Activated CD4-positive, alpha-beta T cell treated with anti-CD3 and anti-CD28 coated beads for 36 hours (primary cell): ENCODE data around the gene C11orf87. TPM values are rescaled to one million over a fixed set of nuclear protein-coding genes. Genes with fewer than 3 reads are reported as not detected.

Source experiments
- ATAC-seq: fragments of 200-7000 bp; cut with Tn5 transposase; one replicate; pipeline ENCODE4 v1.10.0; 2021; ENCODE audit warnings: mild to moderate bottlenecking, moderate library complexity
- CTCF ChIA-PET: fragments of 350-600 bp; sonication (Branson Sonifier 250); formaldehyde crosslinking; loops from one replicate; lab custom pipeline; 2021; ENCODE audit warnings: antibody characterized with exemption; lab: Charles Lee
- POLR2A ChIA-PET: fragments of 350-600 bp; sonication (Branson Sonifier 250); formaldehyde crosslinking; loops from one replicate; lab custom pipeline; 2021; ENCODE audit warnings: antibody characterized with exemption, inconsistent platforms; lab: Charles Lee
- DNase-seq: peaks from one replicate; pipeline ENCODE4 v3.0.0-alpha.2; 2020
- H3K27ac Mint-ChIP-seq: one replicate; pipeline ENCODE4 v1.8.0; 2021; ENCODE audit warnings: mixed read lengths
- H3K27me3 Mint-ChIP-seq: one replicate; pipeline ENCODE4 v1.8.0; 2021; ENCODE audit warnings: mixed read lengths
- H3K36me3 Mint-ChIP-seq: one replicate; pipeline ENCODE4 v1.8.0; 2021; ENCODE audit warnings: low read depth, mixed read lengths
- H3K4me1 Mint-ChIP-seq: one replicate; pipeline ENCODE4 v1.8.0; 2021; ENCODE audit warnings: mixed read lengths
- H3K4me3 Mint-ChIP-seq: one replicate; pipeline ENCODE4 v1.8.0; 2021; ENCODE audit warnings: mild to moderate bottlenecking, moderate library complexity, mixed read lengths
- H3K9me3 Mint-ChIP-seq: one replicate; pipeline ENCODE4 v1.8.0; 2021; ENCODE audit warnings: low read depth, mixed read lengths
- intact Hi-C, 2 experiments: fragments of 100-400 bp; cut with DNase I in 1 of 2; cut with micrococcal nuclease in 1 of 2; formaldehyde crosslinking; loops; one replicate each; pipeline versions ENCODE4 v1.14.2 to v1.15.1; 2022 to 2024; cut with DNase I, micrococcal nuclease
- total RNA-seq, 2 experiments: library from RNA; stranded (reverse); gene quantifications; one replicate each; pipeline ENCODE4 v1.2.3, GENCODE V29; 2021

Gene C11orf87
- total RNA-seq, 2 experiments from 2014 or later = not detected

- peaks cover 36% of the 10 kb centered on the region for H3K27me3 Mint-ChIP-seq
- POLR2A ChIA-PET = no interaction called here
Observed at GRCh38 chr11:109422870-109423465, 978 bp downstream of the C11orf87 start.

GRCh38 chr11:109423466-109424190, 1.6 kb downstream of the C11orf87 start:
- H3K4me3 Mint-ChIP-seq = no peak overlapping the region
- no peak for ATAC-seq
- CTCF ChIA-PET = interaction anchor here (0.6 kb wide), 1 partner anchor 1627 kb away, joined by 4 read pairs; no protein-coding TSS in a partner anchor
- no peaks in the 10 kb centered on the region for H3K36me3 Mint-ChIP-seq
- peaks cover 36% of the 10 kb centered on the region for H3K27me3 Mint-ChIP-seq
- H3K4me1 Mint-ChIP-seq = no peaks in the 10 kb centered on the region
- H3K27ac Mint-ChIP-seq = no peak overlapping the region
- DNase-seq = no peak
- intact Hi-C loops = no loop called here
- no peaks in the 10 kb centered on the region for H3K9me3 Mint-ChIP-seq
- POLR2A ChIA-PET = no interaction called here

More at GRCh38 chr11:109422870-109423465, 978 bp downstream of the C11orf87 start:
- intact Hi-C loops = no loop called here
- no peak overlapping the region for H3K4me3 Mint-ChIP-seq
- ATAC-seq (no peak), DNase-seq (no peak)
- CTCF ChIA-PET = interaction anchor here (0.6 kb wide), 1 partner anchor 1626 kb away, joined by 4 read pairs; no protein-coding TSS in a partner anchor
- H3K4me1 Mint-ChIP-seq = no peaks in the 10 kb centered on the region
- no peak overlapping the region for H3K27ac Mint-ChIP-seq
- no peaks in the 10 kb centered on the region for H3K36me3 Mint-ChIP-seq
- H3K9me3 Mint-ChIP-seq = no peaks in the 10 kb centered on the region

GRCh38 chr11:109424901-109425300, 2.9 kb downstream of the C11orf87 start:
- intact Hi-C loops = no loop called here
- ATAC-seq (no peak), DNase-seq (peak; percentile 46)
- Mint-ChIP-seq H3K4me1 (no peaks in the 10 kb centered on the region), H3K9me3 (no peaks in the 10 kb centered on the region), H3K4me3 (no peak overlapping the region), H3K36me3 (no peaks in the 10 kb centered on the region), H3K27ac (no peak overlapping the region), H3K27me3 (peaks cover 34% of the 10 kb centered on the region)
- CTCF ChIA-PET = no interaction called here
- POLR2A ChIA-PET = no interaction called here

- Mint-ChIP-seq H3K4me1 (no peaks in the 10 kb centered on the region), H3K9me3 (no peaks in the 10 kb centered on the region), H3K4me3 (no peak overlapping the region), H3K36me3 (no peaks in the 10 kb centered on the region), H3K27ac (no peak overlapping the region), H3K27me3 (peaks cover 34% of the 10 kb centered on the region)
- ATAC-seq (no peak), DNase-seq (no peak)
- intact Hi-C loops = no loop called here
- CTCF ChIA-PET = no interaction called here
- POLR2A ChIA-PET = no interaction called here
Observed at GRCh38 chr11:109425554-109425953, 3.6 kb downstream of the C11orf87 start.

GRCh38 chr11:109426442-109427240, 4.7 kb downstream of the C11orf87 start:
- CTCF ChIA-PET = interaction anchor here (0.6 kb wide), 1 partner anchor 1554 kb away, joined by 3 read pairs; no protein-coding TSS in a partner anchor
- Mint-ChIP-seq H3K4me1 (no peaks in the 10 kb centered on the region), H3K27ac (no peak overlapping the region), H3K4me3 (no peak overlapping the region), H3K36me3 (no peaks in the 10 kb centered on the region), H3K9me3 (no peaks in the 10 kb centered on the region), H3K27me3 (peaks cover 26% of the 10 kb centered on the region)
- intact Hi-C loops = no loop called here
- no peak for DNase-seq
- no peak for ATAC-seq
- POLR2A ChIA-PET = no interaction called here

- no peak overlapping the region for H3K4me3 Mint-ChIP-seq
- CTCF ChIA-PET = no interaction called here
- no peak overlapping the region for H3K27ac Mint-ChIP-seq
- no peak for ATAC-seq
- H3K36me3 Mint-ChIP-seq = no peaks in the 10 kb centered on the region
- peaks cover 3% of the 10 kb centered on the region for H3K9me3 Mint-ChIP-seq
- POLR2A ChIA-PET = no interaction called here
- H3K27me3 Mint-ChIP-seq = no peaks in the 10 kb centered on the region
- H3K4me1 Mint-ChIP-seq = no peaks in the 10 kb centered on the region
- intact Hi-C loops = no loop called here
- no peak for DNase-seq
Observed at GRCh38 chr11:109432105-109432504, 10.1 kb downstream of the C11orf87 start.

DNA sequence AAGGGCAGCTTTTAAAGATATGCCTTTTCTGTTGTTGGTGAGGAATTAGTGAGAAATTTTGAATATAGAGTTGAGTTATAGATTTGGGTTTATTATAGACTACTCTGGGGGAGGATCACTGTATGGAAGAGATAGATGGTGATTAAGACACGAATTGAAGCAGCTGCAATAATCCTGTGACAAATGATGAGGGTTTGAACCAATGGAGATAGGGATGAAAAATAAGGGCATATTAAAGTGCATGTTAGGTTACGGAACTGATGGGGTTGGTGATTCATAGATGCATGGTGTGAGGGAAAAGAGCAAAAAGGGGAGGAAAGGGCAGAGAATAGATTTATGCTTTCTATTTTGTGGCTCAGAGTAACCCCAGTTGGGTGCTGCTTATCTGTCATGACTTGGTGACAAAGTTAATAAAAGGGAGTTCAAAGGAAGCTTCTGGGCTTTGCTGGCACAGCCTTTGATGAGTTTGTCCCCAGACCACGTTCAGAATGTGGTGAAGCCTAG, 11.8 kb downstream of the C11orf87 start:
- CTCF ChIA-PET = no interaction called here
- peaks cover 3% of the 10 kb centered on the region for H3K9me3 Mint-ChIP-seq
- intact Hi-C loops = no loop called here
- H3K4me3 Mint-ChIP-seq = no peak overlapping the region
- H3K36me3 Mint-ChIP-seq = no peaks in the 10 kb centered on the region
- no peak for ATAC-seq
- POLR2A ChIA-PET = no interaction called here
- no peaks in the 10 kb centered on the region for H3K4me1 Mint-ChIP-seq
- no peak for DNase-seq
- H3K27ac Mint-ChIP-seq = no peak overlapping the region
- H3K27me3 Mint-ChIP-seq = no peaks in the 10 kb centered on the region

DNA sequence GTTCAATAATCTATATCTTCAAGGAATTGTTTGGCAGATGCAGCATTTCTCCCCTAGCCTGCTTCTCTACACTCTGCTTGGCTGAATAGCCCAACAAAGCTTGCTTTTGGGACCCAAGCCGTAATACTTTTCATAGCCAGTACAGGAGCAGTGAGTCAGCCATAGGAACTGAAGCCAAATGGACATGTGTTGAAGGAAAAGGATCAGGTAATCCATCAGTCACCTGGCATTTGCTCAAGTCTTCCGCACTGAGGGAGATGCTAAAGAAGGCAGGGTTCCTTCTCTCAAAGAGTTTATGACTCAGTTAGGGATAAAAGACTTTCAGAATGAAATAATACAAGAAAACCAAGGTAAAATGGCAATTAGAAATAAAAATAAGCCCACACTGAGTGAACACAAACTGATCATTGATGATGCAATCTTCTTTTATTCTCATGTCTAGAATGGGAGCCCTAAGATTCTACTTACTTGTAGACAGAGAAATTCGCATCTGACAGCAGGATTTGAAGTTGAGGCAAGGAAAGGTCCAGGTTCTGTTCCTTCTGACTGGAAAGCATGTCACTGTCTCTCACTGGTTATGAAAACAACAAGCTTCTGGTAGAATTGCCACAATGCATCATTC, 13.2 kb downstream of the C11orf87 start:
- intact Hi-C loops = no loop called here
- peaks cover 3% of the 10 kb centered on the region for H3K9me3 Mint-ChIP-seq
- no peaks in the 10 kb centered on the region for H3K36me3 Mint-ChIP-seq
- CTCF ChIA-PET = no interaction called here
- POLR2A ChIA-PET = no interaction called here
- no peak for DNase-seq
- H3K4me3 Mint-ChIP-seq = no peak overlapping the region
- no peak for ATAC-seq
- no peaks in the 10 kb centered on the region for H3K4me1 Mint-ChIP-seq
- no peaks in the 10 kb centered on the region for H3K27me3 Mint-ChIP-seq
- no peak overlapping the region for H3K27ac Mint-ChIP-seq

- Mint-ChIP-seq H3K4me1 (no peaks in the 10 kb centered on the region), H3K27me3 (no peaks in the 10 kb centered on the region), H3K36me3 (no peaks in the 10 kb centered on the region), H3K4me3 (no peak overlapping the region), H3K9me3 (no peaks in the 10 kb centered on the region), H3K27ac (no peak overlapping the region)
- ChIA-PET CTCF (no interaction called here), POLR2A (no interaction called here)
- ATAC-seq (no peak), DNase-seq (no peak)
- intact Hi-C loops = no loop called here
Observed at GRCh38 chr11:109439684-109440083, 17.7 kb downstream of the C11orf87 start.

DNA sequence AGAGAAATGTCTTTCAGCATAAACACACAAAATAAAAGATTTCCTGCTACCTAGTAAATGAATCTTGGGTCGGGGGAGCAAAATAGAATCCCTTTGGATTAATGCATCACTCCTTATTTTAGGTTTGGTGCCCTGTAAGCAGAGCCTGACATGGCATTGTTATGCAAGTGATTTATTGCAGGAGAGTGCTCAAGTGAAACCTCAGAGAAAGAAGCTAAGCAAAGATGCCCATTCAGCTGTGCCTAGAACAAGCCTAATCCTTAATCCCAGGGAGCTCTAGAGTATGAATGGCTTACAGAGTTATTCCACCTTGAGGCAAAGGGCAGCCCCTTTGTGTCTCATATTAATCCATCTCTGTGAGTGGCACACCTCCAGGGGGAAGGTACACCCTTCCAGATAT, 21.1 kb downstream of the C11orf87 start:
- Mint-ChIP-seq H3K27ac (no peak overlapping the region), H3K9me3 (no peaks in the 10 kb centered on the region), H3K4me1 (no peaks in the 10 kb centered on the region), H3K4me3 (no peak overlapping the region), H3K27me3 (peaks cover 1% of the 10 kb centered on the region), H3K36me3 (no peaks in the 10 kb centered on the region)
- ChIA-PET POLR2A (interaction anchor here (0.6 kb wide), 1 partner anchor 169 kb away, joined by 3 read pairs; no protein-coding TSS in a partner anchor), CTCF (no interaction called here)
- intact Hi-C loops = no loop called here
- DNase-seq = no peak
- ATAC-seq = no peak

DNA sequence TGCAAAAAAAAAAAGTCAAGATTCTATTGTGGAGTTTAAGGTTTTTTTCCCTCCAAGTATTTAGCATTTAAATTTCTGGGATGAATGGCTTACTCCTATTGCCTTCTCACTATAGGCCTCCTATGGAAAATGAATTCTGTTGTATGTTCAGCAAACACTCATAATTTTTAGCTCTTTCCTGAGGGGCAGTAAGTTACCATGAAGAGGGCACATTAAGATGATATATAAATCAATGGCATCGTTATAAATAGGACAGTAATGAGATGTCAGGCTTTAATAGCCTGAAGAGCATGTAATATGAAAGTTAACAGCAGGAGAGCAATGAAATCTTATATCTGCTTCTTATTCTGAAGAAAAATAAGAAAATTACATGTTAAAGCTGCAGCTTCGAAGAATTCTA, 32.9 kb downstream of the C11orf87 start:
- Mint-ChIP-seq H3K27me3 (no peaks in the 10 kb centered on the region), H3K36me3 (no peaks in the 10 kb centered on the region), H3K27ac (no peak overlapping the region), H3K4me3 (no peak overlapping the region), H3K4me1 (no peaks in the 10 kb centered on the region), H3K9me3 (peaks cover 3% of the 10 kb centered on the region)
- CTCF ChIA-PET = no interaction called here
- ATAC-seq (no peak), DNase-seq (no peak)
- intact Hi-C loops = no loop called here
- POLR2A ChIA-PET = no interaction called here
